ENCODE results near the gene SPTAN1.

DNA sequence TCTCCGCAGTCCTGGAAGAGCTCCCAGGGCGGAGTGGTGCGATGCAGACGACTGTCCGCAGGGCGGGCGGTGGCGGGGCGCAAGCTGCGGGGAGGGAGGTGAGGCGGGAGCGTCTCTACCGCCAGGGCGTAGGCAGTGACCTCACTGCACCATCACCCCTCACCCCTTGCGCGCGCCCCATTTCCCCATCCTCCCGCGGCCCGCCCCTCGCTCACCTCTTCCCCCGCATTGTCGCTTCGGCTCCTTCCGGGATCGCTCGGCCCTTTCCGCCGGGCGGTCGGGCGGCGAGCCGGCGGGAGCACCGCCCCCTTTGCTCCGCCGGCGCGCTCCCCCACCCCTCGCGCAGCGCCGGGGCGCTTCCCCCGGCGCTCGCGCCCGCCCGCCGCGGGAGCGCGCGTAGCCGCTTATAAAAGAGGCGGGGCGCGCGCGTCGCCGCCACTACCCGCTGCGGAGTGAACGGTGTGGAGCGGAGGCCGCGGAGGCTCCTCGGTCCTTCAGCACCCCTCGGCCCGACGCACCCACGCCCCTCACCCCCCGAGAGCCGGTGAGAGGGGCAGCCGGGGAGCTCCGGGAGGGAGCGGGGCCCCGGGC lies at the start of gene SPTAN1:
- TF ChIP-seq EZH2phosphoT487 (IDR thresholded peaks at IDR 0.05; ENCODE audit: unreplicated experiment) (no peak), JUNB (IDR thresholded peaks at IDR 0.05; ENCODE audit: unreplicated experiment) (no peak), EZH2 (IDR thresholded peaks at IDR 0.05; ENCODE audit: low read depth, unreplicated experiment) (no peak), REST (IDR thresholded peaks at IDR 0.05; ENCODE audit: unreplicated experiment) (no peak), POLR2AphosphoS5 (IDR thresholded peaks at IDR 0.05; ENCODE audit: low read depth) (peak; percentile 86), CREB1 (CRISPR knock-in tag; IDR thresholded peaks at IDR 0.05; ENCODE audit: low read depth) (peak; percentile 84), NANOG (IDR thresholded peaks at IDR 0.05; ENCODE audit: borderline replicate concordance) (no peak), ZNF331 (CRISPR knock-in tag; IDR thresholded peaks at IDR 0.05; ENCODE audit: low read depth) (no peak), ZNF114 (CRISPR knock-in tag; IDR thresholded peaks at IDR 0.05) (no peak), STAT1 (IDR thresholded peaks at IDR 0.05; ENCODE audit: unreplicated experiment) (no peak), ZNF462 (CRISPR knock-in tag; IDR thresholded peaks at IDR 0.05) (no peak)
- TF ChIP-seq, protein P1, sequence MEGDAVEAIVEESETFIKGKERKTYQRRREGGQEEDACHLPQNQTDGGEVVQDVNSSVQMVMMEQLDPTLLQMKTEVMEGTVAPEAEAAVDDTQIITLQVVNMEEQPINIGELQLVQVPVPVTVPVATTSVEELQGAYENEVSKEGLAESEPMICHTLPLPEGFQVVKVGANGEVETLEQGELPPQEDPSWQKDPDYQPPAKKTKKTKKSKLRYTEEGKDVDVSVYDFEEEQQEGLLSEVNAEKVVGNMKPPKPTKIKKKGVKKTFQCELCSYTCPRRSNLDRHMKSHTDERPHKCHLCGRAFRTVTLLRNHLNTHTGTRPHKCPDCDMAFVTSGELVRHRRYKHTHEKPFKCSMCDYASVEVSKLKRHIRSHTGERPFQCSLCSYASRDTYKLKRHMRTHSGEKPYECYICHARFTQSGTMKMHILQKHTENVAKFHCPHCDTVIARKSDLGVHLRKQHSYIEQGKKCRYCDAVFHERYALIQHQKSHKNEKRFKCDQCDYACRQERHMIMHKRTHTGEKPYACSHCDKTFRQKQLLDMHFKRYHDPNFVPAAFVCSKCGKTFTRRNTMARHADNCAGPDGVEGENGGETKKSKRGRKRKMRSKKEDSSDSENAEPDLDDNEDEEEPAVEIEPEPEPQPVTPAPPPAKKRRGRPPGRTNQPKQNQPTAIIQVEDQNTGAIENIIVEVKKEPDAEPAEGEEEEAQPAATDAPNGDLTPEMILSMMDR (conservative IDR thresholded peaks at IDR 0.05; ENCODE audit: low read depth in 2 of 2): no peak
- TF ChIP-seq, protein P2, sequence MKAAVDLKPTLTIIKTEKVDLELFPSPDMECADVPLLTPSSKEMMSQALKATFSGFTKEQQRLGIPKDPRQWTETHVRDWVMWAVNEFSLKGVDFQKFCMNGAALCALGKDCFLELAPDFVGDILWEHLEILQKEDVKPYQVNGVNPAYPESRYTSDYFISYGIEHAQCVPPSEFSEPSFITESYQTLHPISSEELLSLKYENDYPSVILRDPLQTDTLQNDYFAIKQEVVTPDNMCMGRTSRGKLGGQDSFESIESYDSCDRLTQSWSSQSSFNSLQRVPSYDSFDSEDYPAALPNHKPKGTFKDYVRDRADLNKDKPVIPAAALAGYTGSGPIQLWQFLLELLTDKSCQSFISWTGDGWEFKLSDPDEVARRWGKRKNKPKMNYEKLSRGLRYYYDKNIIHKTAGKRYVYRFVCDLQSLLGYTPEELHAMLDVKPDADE (IDR thresholded peaks at IDR 0.05): no peak
